ENCODE measurements around the gene HPX.

GRCh38 chr11:6481012-6481923 lies 40.5 kb upstream of the HPX start, which contains the start of the genes ARFIP2 and TIMM10B:
- TF ChIP-seq CTCF (IDR thresholded peaks at IDR 0.05) (no peak), ZFX (IDR thresholded peaks at IDR 0.05; ENCODE audit: borderline replicate concordance) (no peak)
